ENCODE data around the gene CTPS2. TPM values are rescaled to one million over a fixed set of nuclear protein-coding genes. Genes with fewer than 3 reads are reported as not detected.
A peak's percentile ranks its signal among the peaks of the same experiment; 100 is the strongest.
"Not testable (repeated sequence)": the region's sequence is repeated elsewhere in the genome, so short reads cannot be mapped to it uniquely, and the experiment has no call there.

Gene CTPS2
- polyA plus RNA-seq, 10 donors, result 12.4 to 24.2 (median 17.6) TPM

DNA sequence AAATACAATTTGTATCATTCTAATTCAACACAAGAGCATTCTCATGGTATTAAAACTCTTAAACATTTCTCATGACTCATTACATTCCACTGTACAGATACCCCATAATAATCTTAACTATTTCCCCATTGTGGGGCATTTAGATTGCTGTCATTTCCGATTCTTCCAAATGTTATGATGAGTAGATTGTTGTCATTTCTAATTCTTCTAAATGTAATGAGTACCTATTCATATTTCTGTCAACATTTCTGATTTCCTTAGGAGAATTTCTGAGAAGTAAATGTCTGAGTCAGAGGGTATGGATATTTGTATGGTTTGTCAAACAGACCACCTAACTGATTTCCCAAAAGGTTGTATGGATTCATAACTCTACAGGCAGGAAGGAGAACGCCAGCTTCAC lies 54.2 kb downstream of the CTPS2 start:
- peak in 1 of 3 donors; percentile 77 for DNase-seq

DNA sequence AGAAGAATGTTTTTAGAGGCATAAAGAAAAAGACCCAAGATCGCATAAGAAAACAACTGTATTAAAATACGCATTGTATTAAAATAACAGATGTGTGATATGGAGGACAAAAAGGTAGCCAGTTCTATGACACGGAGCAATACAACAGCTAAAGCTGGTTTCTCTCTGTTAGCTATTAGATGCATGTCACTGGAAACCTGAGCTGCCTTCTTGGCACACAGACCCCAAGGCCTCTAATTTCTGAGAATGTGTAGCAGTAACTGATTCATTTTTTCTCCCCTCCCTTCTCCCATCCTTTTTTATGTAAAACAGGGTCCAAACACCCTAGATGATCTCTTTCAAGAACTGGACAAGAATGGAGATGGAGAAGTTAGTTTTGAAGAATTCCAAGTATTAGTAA lies 58.4 kb downstream of the CTPS2 start:
- DNase-seq, result peak in 1 of 3 donors; percentile 5

DNA sequence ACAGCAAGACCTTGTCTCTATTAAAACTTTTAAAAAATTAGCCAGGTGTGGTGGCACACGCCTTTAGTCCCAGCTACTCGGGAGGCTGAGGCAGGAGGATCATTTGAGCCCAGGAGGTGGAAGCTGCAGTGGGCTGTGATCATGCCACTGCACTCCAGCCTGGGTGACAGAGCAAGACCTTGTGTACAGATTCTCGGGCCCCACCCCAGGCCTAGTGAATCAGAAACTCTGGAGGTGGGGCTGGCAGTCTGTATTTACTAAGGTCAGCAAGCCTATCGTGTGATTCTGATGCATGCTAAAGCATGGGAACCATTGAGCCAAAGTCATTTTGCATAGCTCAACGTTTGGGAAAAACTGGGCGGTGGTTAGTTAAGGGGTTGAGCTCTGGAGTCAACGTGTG lies 59.0 kb downstream of the CTPS2 start:
- no peak for DNase-seq

DNA sequence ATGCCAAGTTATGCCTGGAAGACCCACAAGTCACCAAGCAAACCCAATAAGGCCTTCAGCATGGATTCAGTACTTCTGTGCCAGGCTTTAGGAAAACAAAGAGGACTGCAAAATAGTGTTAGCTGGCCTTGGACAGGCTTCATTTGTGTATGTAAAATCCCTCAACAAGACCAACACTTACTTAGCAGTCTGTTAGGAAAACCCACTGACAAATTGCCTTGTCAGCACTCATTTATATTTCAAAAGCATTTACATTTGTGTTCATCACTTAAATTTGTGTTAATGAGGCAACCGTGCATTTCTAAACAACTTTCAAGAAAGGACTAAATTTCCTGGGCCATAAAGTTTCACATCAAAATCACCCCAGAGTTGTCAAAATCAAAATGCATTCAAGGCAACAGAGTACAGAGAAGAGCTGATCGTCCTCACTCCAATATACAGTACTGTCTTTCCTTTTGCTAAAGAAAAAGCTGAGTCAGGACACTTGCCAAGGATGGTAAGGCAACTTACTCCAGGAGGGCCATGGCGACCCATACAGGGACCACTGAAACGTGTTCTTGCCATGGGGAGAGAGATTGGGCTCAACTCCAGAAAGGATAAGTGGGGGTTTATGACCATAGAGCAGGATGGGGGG lies 61.0 kb downstream of the CTPS2 start:
- DNase-seq, result no peak

DNA sequence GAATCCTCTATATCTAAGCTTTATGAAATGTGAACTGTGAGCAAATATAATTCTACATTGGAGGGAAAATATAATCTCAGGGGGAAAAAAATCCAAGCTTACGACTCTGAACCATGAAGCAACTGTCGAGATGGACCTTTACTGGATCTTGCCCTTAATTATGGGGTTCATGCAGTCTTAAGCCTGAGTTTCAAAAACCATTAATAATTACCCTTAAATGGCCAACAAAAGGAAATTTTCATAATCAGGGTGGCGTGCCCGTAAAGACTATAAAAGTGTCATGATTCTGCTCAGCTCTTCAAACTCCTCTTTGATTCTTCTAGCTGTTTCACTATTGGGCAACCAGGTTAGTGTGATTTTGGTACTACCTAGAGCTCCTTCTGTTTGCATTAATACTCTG lies 62.6 kb downstream of the CTPS2 start, which contains the start of gene S100G:
TSS of gene S100G (plus strand) at position 301 of the 400 bp plus-strand sequence. CDS start 849 bp downstream, outside the sequence.
- no peak for DNase-seq

DNA sequence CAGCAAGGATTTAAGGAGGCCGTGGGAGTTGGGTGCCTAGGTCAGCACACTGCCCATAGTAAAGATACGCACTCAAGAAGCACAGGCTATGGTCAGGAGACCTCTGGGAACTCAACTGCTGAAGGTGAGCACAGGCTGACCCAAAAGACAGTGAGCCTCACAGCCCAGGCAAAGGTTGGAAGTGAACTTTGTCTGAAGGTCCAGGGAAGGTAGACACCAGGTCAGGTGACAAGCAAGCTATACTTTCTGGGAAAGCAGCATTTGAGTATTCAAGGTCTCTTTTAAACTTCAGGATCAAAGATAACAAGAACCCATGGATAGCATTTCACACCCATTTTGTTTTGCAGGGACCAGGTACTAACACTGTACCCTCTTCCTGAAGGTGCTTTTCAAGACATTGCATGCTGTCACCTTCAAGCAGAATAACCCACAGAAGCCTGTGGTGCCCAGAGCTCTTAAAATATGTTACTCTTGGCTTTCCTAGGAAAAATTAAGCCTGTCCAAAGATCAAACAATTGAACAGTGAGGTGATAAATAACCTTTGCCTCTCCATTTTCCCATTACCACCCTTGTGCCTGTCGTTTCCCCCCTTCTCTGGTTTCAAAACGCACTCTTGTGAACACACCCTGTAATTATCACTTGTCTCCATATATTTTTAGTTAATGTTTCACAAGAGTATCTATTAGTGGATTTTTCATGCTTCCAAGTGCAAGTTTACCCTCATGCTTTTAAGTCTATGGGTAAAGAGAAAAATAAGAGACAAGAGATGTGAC lies 65.9 kb downstream of the CTPS2 start:
- DNase-seq, result no peak

DNA sequence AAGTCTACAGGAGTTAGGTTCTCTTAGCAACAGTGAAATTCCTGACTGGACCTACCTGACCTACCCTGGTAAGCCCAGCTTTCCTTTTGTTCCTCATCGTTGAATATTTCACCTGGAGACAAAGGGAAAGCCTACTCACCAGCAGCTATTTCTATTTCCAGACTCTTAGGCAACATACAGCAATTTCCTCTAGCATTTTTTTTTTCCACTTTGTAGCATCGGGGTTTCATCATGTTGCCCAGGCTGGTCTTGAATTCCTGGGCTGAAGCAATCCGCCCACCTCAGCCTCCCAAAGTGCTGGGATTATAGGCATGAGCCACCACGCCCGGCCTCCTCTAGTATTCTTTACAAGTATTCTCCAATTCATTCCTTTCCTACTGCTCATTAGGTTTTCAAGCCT lies 69.3 kb downstream of the CTPS2 start:
- DNase-seq, result peak in 1 of 3 donors; percentile 40

DNA sequence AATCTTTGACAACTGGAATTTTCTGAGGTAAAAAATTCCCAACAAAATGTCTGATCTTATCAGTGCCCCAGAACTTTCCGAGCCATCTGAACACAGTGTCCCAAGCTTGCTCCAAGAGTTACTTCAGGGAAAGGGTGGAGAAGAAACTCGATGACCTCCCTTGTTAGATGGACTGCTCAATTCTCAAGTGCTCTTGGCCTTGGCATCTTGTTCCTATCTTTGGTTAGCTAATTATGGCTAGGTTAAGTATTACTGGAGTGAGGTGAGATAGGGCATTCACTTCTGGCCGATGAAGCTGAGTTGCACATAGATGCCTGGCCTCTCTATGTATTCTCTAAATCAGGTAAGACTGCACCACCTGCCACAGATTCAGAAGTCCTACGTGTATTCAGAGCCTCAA lies 71.6 kb downstream of the CTPS2 start:
- no peak for DNase-seq

DNA sequence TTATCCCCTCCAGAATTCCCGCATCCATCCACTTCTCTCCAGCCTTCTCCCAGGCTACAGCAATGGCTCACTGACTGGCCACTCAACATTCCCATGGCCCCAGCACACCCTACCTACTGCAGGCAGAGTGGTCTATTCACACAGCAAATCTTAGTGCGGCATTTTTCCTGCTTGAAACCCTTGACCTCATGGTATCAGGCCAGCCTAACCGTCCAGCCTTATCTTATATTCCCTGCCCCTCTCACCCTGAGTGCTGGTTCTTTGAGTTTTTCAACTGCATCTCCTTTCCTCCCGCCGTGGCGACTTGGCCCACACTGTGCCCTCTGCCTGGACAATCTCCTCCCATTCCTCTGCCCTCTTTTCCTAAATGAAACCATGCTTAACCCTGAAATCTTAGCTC lies 72.5 kb downstream of the CTPS2 start:
- no peak for DNase-seq

DNA sequence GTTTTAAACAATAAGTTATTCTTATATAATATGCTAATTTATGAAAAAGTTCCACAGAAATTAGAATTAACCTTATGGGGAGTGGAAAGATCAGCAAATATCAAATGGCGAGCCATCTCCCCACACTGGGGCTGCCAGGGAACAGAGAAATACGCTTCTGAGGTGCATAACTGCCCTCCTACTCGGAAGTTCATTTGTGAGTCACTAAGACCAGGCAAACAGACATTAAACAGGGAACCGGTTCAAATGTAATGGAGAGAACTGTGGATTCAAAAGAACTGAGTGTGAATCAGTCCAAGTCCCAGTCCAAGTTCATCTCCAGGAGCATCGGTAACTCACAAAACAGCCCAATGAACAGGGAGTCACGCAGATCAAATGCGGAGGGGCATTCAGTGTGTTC lies 73.9 kb downstream of the CTPS2 start:
- no peak for DNase-seq

DNA sequence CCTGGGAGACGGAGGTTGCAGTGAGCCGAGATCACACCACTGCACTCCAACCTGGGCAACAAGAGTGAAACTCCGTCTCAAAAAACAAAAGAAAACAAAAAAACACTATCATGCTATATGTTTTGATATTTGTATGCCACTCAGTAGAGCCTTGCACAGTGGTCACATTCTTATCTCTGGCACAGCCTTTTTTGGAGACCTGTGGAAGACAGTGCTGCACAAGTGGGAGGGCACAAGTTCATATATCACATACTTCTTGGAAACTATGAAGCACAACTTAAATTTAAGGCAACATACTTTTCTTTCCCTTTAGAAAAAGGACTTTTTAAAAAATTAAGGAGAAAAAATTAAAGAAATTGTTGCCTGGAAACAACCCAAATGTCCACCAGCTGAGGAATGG lies 76.9 kb downstream of the CTPS2 start:
- DNase-seq, result no peak

DNA sequence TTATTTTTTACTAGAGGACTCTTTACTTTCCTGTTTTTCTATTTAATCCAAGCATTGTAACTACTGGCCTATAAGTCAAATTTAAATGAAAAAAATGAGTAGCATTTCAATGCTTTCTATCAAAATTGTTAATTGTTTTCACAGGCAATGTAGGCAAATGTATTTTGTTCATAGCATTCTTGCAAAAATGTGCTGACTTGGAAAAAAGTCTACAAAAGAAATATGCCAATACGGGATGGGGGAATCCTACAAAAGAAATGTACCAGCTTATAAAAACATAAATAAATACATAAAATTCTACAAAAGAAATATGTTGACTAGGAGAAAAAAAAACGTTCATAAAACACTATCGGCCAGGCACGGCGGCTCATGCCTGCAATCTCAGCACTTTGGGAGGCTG lies 77.4 kb downstream of the CTPS2 start:
- no peak for DNase-seq

DNA sequence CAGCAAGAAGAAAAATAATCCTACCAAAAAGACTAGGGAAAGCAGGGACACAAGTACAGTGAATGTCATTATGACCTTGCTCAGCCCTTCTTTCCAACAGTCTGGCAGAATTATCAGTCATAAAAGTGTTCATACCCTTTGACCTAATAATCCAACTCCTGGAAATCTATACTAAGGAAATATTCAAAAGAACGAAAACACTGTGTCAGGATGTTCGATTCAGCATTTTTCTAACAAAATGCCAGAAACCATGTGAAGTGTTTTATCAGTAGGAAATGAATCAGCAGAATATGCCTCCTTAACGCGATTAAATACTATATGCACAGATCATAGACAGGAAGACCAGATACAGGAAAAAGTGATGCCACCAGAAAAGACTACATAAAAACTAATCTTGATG lies 78.7 kb downstream of the CTPS2 start:
- DNase-seq, result no peak

DNA sequence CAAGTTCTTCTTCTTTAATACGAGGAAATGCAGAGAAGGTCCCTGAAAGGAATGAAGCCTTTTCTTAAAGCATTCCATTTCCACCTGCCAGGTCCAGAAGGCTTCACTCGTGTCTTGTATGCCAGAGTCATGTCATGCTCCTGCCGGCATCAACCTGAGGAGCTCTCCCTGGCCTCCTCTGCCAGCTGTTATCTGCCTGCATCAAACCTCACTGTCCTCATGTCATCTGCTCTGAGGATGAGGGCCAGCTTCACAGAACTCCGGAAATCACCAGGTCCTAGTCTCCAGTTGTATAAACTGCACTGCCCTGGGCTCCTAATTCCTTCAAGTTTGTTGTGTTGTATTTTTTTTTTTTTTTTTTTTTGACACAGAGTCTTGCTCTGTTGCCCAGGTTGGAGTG lies 82.6 kb downstream of the CTPS2 start:
- DNase-seq, result no peak

DNA sequence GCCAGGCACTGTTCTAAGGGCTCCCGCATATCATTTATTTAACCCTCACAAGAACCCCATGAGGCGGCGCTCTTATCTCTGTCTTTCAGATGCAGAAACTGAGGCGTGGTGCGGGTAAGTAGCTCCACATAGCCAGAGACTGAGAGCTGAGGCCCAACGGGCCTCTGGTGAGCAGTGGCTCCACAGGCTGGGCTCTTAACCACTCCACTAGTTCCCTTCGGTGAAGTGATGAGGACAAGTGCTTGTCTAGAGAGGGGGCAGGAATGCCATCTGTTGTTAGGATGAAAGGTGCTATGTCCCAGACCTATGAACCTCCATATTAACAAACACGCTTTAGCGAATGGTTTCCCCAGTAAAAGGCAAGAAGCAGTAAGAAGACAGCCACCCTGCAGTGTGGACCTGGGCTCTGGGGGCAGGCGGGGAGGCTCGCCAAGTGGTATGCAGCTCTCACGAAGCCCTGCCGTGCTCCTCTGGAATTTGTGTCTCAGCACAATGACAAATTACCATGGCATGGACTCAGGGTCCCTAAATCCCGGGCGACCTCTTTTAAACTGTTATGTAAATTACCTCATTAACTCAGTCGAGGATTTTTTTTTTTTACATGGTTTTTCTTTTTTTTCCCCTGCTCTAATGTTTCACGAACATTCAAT lies 83.4 kb downstream of the CTPS2 start:
- DNase-seq, result no peak

DNA sequence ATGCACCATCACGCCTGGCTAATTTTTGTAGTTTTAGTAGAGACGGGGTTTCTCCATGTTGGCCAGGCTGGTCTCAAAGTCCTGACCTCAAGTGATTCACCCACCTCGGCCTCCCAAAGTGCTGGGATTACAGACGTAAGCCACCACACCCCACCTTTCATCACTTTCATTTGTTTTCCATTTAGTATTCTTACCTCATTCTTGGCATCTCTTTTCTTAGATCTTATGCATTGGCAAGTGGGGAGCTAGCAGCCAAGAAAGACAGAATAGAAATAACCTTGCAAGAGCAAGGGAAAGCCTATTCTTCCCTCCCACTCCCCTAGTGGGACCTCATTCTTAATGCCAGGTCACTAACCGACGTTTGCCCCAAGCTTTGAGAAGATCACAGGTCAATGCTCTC lies 84.0 kb downstream of the CTPS2 start:
- not testable (repeated sequence) for DNase-seq

DNA sequence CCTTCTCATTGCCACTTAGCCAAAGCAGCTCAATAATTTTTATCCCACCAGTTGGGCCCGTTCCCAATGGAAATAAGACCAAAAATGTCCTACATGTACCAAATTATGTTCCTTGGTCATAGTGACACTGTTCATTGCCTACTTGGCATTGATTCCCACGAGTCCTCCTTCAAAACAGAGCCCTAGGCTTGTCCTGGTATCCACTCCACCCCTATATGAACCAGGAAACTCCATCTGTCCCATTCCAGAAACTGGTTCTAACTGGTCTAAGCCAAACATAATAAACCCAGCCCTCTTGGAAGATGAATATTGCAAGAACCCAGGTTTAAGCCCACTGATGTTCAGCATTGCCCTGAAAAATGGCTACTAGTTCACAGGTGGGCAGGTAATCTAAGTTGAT lies 93.4 kb downstream of the CTPS2 start:
- no peak for DNase-seq

DNA sequence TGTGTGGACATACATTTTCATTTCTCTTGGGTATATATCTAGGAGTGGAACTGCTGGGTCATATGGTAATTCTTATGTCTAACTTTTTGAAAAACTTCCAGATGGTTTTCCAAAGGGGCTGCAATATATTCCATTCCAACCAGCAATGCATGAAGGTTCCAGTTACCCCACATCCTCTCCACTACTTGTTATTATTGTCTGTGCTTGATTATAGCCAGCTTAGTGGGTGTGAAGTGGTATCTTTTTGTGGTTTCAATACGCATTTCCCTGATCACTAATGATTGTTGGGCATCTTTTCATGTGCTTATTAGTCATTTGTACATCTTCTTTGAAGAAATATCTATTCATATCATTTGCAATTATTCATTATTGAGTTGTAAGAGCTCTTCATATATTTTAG lies 94.0 kb downstream of the CTPS2 start:
- no peak for DNase-seq

DNA sequence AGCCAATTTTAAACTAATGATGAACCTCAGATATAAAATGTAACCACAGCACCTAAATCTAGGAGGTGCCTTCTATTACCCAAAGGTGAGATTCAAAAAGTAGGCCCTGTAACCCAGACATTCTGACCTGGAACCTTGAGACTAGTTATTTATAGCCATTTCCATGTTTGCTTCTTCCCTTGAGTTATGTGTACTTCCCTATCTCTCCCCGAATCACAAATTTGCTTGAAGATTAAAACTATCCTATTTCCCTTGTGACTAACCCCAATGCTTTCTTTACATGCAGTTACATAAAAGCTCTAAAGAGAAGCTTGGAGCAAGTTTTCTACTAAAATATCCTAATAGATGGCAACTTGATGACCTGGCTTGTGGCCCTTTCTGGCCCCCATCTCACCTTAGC lies 95.1 kb downstream of the CTPS2 start:
- no peak for DNase-seq

DNA sequence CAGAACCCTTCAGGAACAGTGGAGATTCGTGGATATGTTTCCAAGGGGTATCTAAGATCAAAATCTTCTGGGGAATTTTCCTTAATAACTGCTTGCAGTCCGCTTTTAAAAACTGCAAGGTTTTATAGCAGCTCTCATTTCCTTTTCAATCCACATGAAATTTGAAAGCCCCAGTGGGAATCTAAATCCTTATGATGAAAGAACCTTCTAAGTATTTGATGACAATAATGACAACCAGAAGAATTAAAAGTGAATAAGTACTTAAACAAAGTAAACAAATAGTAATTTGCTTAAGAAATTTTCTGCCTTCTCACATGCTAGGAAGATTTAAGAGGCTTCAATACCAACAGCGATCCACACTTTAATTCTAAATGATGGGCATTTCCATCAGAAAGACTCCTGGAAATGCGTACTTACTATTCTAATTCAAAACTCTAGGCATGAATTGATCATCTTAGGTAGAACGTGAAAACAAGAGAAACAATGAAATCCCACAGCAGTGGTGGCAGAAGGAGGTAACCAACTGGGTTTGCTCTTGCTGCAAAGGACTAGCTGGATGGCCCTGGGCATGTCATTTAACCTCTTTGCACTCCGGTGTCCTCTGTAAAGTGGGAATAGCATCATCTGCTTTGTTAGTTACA lies 100.1 kb downstream of the CTPS2 start:
- no peak for DNase-seq

DNA sequence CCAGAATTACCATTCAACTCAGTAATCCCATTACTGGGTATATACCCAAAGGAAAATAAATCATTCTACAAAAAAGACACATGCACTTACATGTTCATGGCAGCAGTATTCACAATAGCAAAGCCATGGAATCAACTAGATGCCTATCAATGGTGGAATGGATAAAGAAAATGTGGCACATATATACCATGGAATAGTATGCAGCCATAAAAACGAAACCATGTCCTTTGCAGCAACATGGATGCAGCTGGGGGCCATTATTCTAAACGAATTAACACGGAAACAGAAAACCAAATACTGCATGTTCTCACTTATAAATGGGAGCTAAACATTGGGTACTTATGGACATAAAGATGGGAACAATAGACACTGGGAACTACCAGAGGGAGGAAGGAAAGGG lies 101.8 kb downstream of the CTPS2 start:
- not testable (repeated sequence) for DNase-seq

DNA sequence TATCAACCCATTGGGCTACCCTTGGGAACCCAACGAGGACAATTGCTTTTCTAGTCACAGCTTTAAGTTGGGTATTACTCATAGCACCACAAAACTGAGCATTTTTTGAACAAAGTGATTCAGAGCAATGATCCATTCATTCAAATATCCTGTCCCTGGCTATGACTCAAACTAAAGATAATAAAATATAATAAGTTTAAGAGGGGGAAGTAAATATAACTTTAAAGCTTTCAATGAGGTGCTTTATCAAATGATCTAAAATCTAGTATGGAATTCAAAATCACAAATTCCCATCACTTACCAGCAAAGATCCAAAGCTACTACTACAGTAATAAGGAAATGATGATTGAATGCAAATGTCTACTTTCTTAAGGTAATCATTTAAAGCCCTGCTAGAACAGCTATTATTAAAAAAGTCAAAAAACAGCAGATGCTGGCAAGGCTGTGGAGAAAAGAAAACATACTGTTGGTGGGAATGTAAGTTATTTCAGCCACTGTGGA lies 102.3 kb downstream of the CTPS2 start:
- peak in 1 of 3 donors; percentile 51 for DNase-seq
